T-cell (primary cell): ENCODE data around the gene BCL11B. TPM values are rescaled to one million over a fixed set of nuclear protein-coding genes. Genes with fewer than 3 reads are reported as not detected.
A peak's percentile ranks its signal among the peaks of the same experiment; 100 is the strongest.

Experiments used
- ATAC-seq, 4 experiments: fragments of 200-7000 bp in 3 of 4; fragments of 150-1000 bp in 1 of 4; cut with Tn5 transposase; replicated peaks in 1 of 4; 1 replicate in 3 of 4; 2 replicates in 1 of 4; pipeline ENCODE4 v1.10.0; 2021; ENCODE audit warnings: moderate library complexity in 3 of 4, mild to moderate bottlenecking in 2 of 4, moderate number of reproducible peaks in 1 of 4
- CTCF ChIA-PET, 2 donors: fragments of 300-600 bp; sonication (Branson Sonifier 250); formaldehyde crosslinking; loops; one replicate each; lab custom pipeline; 2022; ENCODE audit warnings: antibody characterized with exemption in 2 of 2; lab: Charles Lee
- POLR2A ChIA-PET, 2 donors: fragments of 300-600 bp; sonication (Branson Sonifier 250); formaldehyde crosslinking; loops; one replicate each; lab custom pipeline; 2022; ENCODE audit warnings: antibody characterized with exemption in 2 of 2; lab: Charles Lee
- DNase-seq, 35 experiments: peaks; one replicate each; pipeline versions ENCODE4 v3.0.0 to v3.0.0-alpha.2; 2013 to 2023
- H3K27ac ChIP-seq: one replicate; pipeline ENCODE4 v1.5.1; 2013; ENCODE audit warnings: low read length
- H3K27me3 ChIP-seq, 2 experiments: replicated peaks in 1 of 2; 1 replicate in 1 of 2; 2 replicates in 1 of 2; pipeline versions ENCODE4 v1.6.1 to v1.7.0; 2013; ENCODE audit warnings: low read length in 1 of 2, mixed read lengths in 1 of 2; ENCODE audit not compliant: control insufficient read depth in 2 of 2, insufficient read depth in 2 of 2; ENCODE audit errors: extremely low read depth in 1 of 2
- H3K36me3 ChIP-seq, 2 donors: 1 replicate in 1 of 2; 2 replicates in 1 of 2; pipeline versions ENCODE4 v1.6.1 to v1.7.0; 2013; ENCODE audit warnings: low read length in 1 of 2; ENCODE audit not compliant: control insufficient read depth in 2 of 2, insufficient read depth in 1 of 2; ENCODE audit errors: extremely low read depth in 1 of 2
- H3K4me1 ChIP-seq, 2 experiments: 1 replicate in 1 of 2; 2 replicates in 1 of 2; pipeline versions ENCODE4 v1.6.1 to v1.7.0; 2013; ENCODE audit warnings: low read length in 2 of 2, mixed read lengths in 1 of 2; ENCODE audit not compliant: insufficient read depth in 2 of 2, control insufficient read depth in 1 of 2; ENCODE audit errors: extremely low read depth in 1 of 2
- H3K4me3 ChIP-seq, 2 donors: 1 replicate in 1 of 2; 2 replicates in 1 of 2; pipeline versions ENCODE4 v1.5.1 to v1.7.0; 2013; ENCODE audit warnings: mild to moderate bottlenecking in 2 of 2, low read length in 1 of 2, moderate library complexity in 1 of 2; ENCODE audit not compliant: control insufficient read depth in 1 of 2; ENCODE audit errors: extremely low read depth in 1 of 2
- H3K9me3 ChIP-seq: 2 replicates; pipeline ENCODE4 v1.7.0; 2013
- H3K27ac Mint-ChIP-seq, 2 donors: one replicate each; pipeline ENCODE4 v1.8.0; 2020 to 2021; ENCODE audit warnings: mild to moderate bottlenecking in 2 of 2, mixed read lengths in 2 of 2
- H3K27me3 Mint-ChIP-seq, 2 donors: one replicate each; pipeline ENCODE4 v1.8.0; 2021 to 2022; ENCODE audit warnings: mixed read lengths in 2 of 2
- H3K36me3 Mint-ChIP-seq: one replicate; pipeline ENCODE4 v1.8.0; 2021; ENCODE audit warnings: mixed read lengths
- H3K4me1 Mint-ChIP-seq, 3 donors: one replicate each; pipeline ENCODE4 v1.8.0; 2020 to 2022; ENCODE audit warnings: mixed read lengths in 3 of 3, mild to moderate bottlenecking in 1 of 3
- H3K4me3 Mint-ChIP-seq, 3 donors: one replicate each; pipeline ENCODE4 v1.8.0; 2020 to 2022; ENCODE audit warnings: mild to moderate bottlenecking in 3 of 3, mixed read lengths in 3 of 3, moderate library complexity in 3 of 3
- H3K9me3 Mint-ChIP-seq, 3 donors: one replicate each; pipeline ENCODE4 v1.8.0; 2020 to 2022; ENCODE audit warnings: mixed read lengths in 3 of 3
- whole genome bisulfite sequencing: methylation state at CpG from one replicate; pipeline ENCODE4 v1.1.5; 2013; ENCODE audit warnings: missing lambda C conversion rate; ENCODE audit not compliant: insufficient coverage; 5-methylcytosine and 5-hydroxymethylcytosine counted together
- total RNA-seq, 35 experiments: library from RNA in 6 of 35; stranded (reverse) in 6 of 35; fragments of 120-200 nt in 1 of 35; gene quantifications; one replicate each; pipeline versions ENCODE4 v1.2.1 to v1.2.4 and lab custom pipeline; 2013 to 2026

The BCL11B gene
- total RNA-seq, 5 donors from 2014 or later (not counting 1 experiment from before 2014, with no cell fraction given) = 181 to 240 (median 196) TPM

- no peak overlapping the region for H3K27ac Mint-ChIP-seq
- CTCF ChIA-PET = interaction anchor here in 1 of 2 donors (0.7 kb wide), 1 partner anchor 1141 kb away, joined by 6 read pairs; no protein-coding TSS in a partner anchor
- H3K4me1 ChIP-seq = peaks cover 5 to 48% of the 10 kb centered on the region in 2 experiments
- H3K27ac ChIP-seq = no peak overlapping the region
- H3K27me3 ChIP-seq = peaks cover 0 to 4% of the 10 kb centered on the region in 2 experiments
- H3K4me1 Mint-ChIP-seq = peaks cover 26 to 29% (median 28%) of the 10 kb centered on the region in 3 donors
- DNase-seq = no peak
- ATAC-seq = no peak
- WGBS = 89% methylated on average over 13 of the region's 15 CpGs
- H3K9me3 ChIP-seq = no peaks in the 10 kb centered on the region
- no peak overlapping the region for H3K4me3 Mint-ChIP-seq
- no peaks in the 10 kb centered on the region for H3K36me3 ChIP-seq
- POLR2A ChIA-PET = no interaction called here
- H3K27me3 Mint-ChIP-seq = peaks cover 1 to 3% of the 10 kb centered on the region in 2 donors
- H3K4me3 ChIP-seq = no peak overlapping the region
- H3K36me3 Mint-ChIP-seq = no peaks in the 10 kb centered on the region
- H3K9me3 Mint-ChIP-seq = no peaks in the 10 kb centered on the region
Observed at GRCh38 chr14:99282261-99283050, 10.5 kb upstream of the BCL11B start.

- Mint-ChIP-seq H3K36me3 (no peaks in the 10 kb centered on the region), H3K27ac (no peak overlapping the region), H3K27me3 (peaks cover 1 to 3% of the 10 kb centered on the region in 2 donors), H3K4me3 (no peak overlapping the region), H3K9me3 (no peaks in the 10 kb centered on the region), H3K4me1 (peaks cover 26 to 31% (median 27%) of the 10 kb centered on the region in 3 donors)
- DNase-seq (no peak), ATAC-seq (no peak)
- Histone ChIP-seq H3K36me3 (no peaks in the 10 kb centered on the region), H3K27ac (no peak overlapping the region), H3K27me3 (peaks cover 0 to 4% of the 10 kb centered on the region in 2 experiments), H3K9me3 (no peaks in the 10 kb centered on the region), H3K4me3 (no peak overlapping the region), H3K4me1 (peaks cover 5 to 40% of the 10 kb centered on the region in 2 experiments)
- ChIA-PET CTCF (no interaction called here), POLR2A (no interaction called here)
- WGBS = 98% methylated on average over 6 of the region's 11 CpGs
Observed at GRCh38 chr14:99281396-99281795, 9.4 kb upstream of the BCL11B start.

- Histone ChIP-seq H3K27me3 (peaks cover 0 to 4% of the 10 kb centered on the region in 2 experiments), H3K4me3 (no peak overlapping the region), H3K4me1 (peaks cover 5 to 35% of the 10 kb centered on the region in 2 experiments), H3K27ac (no peak overlapping the region), H3K9me3 (no peaks in the 10 kb centered on the region), H3K36me3 (no peaks in the 10 kb centered on the region)
- peak overlapping the region in 1 of 2 donors; percentile 59 for H3K27ac Mint-ChIP-seq
- ChIA-PET CTCF (no interaction called here), POLR2A (no interaction called here)
- DNase-seq (peak in 5 of 35 experiments; percentile 14 to 31 (median 23)), ATAC-seq (peak; percentile 68 to 88 (median 82))
- peaks cover 26 to 32% (median 27%) of the 10 kb centered on the region in 3 donors for H3K4me1 Mint-ChIP-seq
- H3K4me3 Mint-ChIP-seq = peak overlapping the region in 1 of 3 donors; percentile 8
- no peaks in the 10 kb centered on the region for H3K9me3 Mint-ChIP-seq
- H3K27me3 Mint-ChIP-seq = peaks cover 1 to 3% of the 10 kb centered on the region in 2 donors
- H3K36me3 Mint-ChIP-seq = no peaks in the 10 kb centered on the region
- WGBS = no CpG with 5 or more reads among the region's 4 CpGs
Observed at GRCh38 chr14:99280852-99281251, 8.9 kb upstream of the BCL11B start.

GRCh38 chr14:99280066-99280731 lies 8.2 kb upstream of the BCL11B start:
- no peaks in the 10 kb centered on the region for H3K9me3 Mint-ChIP-seq
- peaks cover under 1 to 1% of the 10 kb centered on the region in 2 donors for H3K27me3 Mint-ChIP-seq
- peaks cover 0 to 4% of the 10 kb centered on the region in 2 experiments for H3K27me3 ChIP-seq
- no peaks in the 10 kb centered on the region for H3K9me3 ChIP-seq
- CTCF ChIA-PET = no interaction called here
- no peak overlapping the region for H3K4me3 Mint-ChIP-seq
- no peak for DNase-seq
- no peaks in the 10 kb centered on the region for H3K36me3 Mint-ChIP-seq
- H3K4me1 ChIP-seq = peaks cover 5 to 29% of the 10 kb centered on the region in 2 experiments
- no peaks in the 10 kb centered on the region for H3K36me3 ChIP-seq
- no peak overlapping the region for H3K27ac Mint-ChIP-seq
- POLR2A ChIA-PET = interaction anchor here in 1 of 2 donors (0.6 kb wide), 1 partner anchor 572 kb away, joined by 4 read pairs; no protein-coding TSS in a partner anchor
- ATAC-seq = no peak
- 98% methylated on average over 10 of the region's 19 CpGs for WGBS
- no peak overlapping the region for H3K4me3 ChIP-seq
- H3K27ac ChIP-seq = no peak overlapping the region
- H3K4me1 Mint-ChIP-seq = peaks cover 29 to 33% (median 29%) of the 10 kb centered on the region in 3 donors

- CTCF ChIA-PET = no interaction called here
- ATAC-seq (no peak), DNase-seq (no peak)
- no peaks in the 10 kb centered on the region for H3K36me3 ChIP-seq
- 90% methylated on average over 2 of the region's 6 CpGs for WGBS
- H3K27ac ChIP-seq = no peak overlapping the region
- no peak overlapping the region for H3K4me3 ChIP-seq
- H3K9me3 ChIP-seq = no peaks in the 10 kb centered on the region
- Mint-ChIP-seq H3K27me3 (peaks cover 0 to 1% of the 10 kb centered on the region in 2 donors), H3K4me1 (peaks cover 34 to 40% (median 37%) of the 10 kb centered on the region in 3 donors), H3K27ac (no peak overlapping the region), H3K4me3 (no peak overlapping the region), H3K9me3 (no peaks in the 10 kb centered on the region), H3K36me3 (no peaks in the 10 kb centered on the region)
- POLR2A ChIA-PET = interaction anchor here in 1 of 2 donors (0.6 kb wide), 1 partner anchor 124 kb away, joined by 3 read pairs; no protein-coding TSS in a partner anchor
- peaks cover 0 to 4% of the 10 kb centered on the region in 2 experiments for H3K27me3 ChIP-seq
- peaks cover 6 to 26% of the 10 kb centered on the region in 2 experiments for H3K4me1 ChIP-seq
Observed at GRCh38 chr14:99278836-99279235, 6.8 kb upstream of the BCL11B start.

GRCh38 chr14:99277530-99277929 lies 5.5 kb upstream of the BCL11B start:
- Histone ChIP-seq H3K27ac (no peak overlapping the region), H3K4me1 (peaks cover 12 to 39% of the 10 kb centered on the region in 2 experiments), H3K4me3 (no peak overlapping the region), H3K9me3 (no peaks in the 10 kb centered on the region), H3K27me3 (peaks cover 0 to 4% of the 10 kb centered on the region in 2 experiments), H3K36me3 (no peaks in the 10 kb centered on the region)
- WGBS = no CpG with 5 or more reads among the region's 2 CpGs
- DNase-seq (no peak), ATAC-seq (no peak)
- ChIA-PET POLR2A (no interaction called here), CTCF (interaction anchor here (0.5 to 1.2 kb wide), 6 partner anchors 10 to 1829 kb away, joined by 3 to 5 read pairs (median 3); no protein-coding TSS in a partner anchor)
- H3K27ac Mint-ChIP-seq = peak overlapping the region in 1 of 2 donors; percentile 19
- peaks cover 42 to 46% (median 43%) of the 10 kb centered on the region in 3 donors for H3K4me1 Mint-ChIP-seq
- no peak overlapping the region for H3K4me3 Mint-ChIP-seq
- no peaks in the 10 kb centered on the region for H3K9me3 Mint-ChIP-seq
- H3K36me3 Mint-ChIP-seq = no peaks in the 10 kb centered on the region
- peaks cover 0 to 1% of the 10 kb centered on the region in 2 donors for H3K27me3 Mint-ChIP-seq
